GM23248 (cell line): ENCODE measurements around the gene SMOC2. TPM values are rescaled to one million over a fixed set of nuclear protein-coding genes. Genes with fewer than 3 reads are reported as not detected.
"Not testable (repeated sequence)": the region's sequence is repeated elsewhere in the genome, so short reads cannot be mapped to it uniquely, and the experiment has no call there.

Source experiments
- DNase-seq: peaks from one replicate; pipeline ENCODE4 v3.0.0-alpha.2; 2015
- H2AFZ ChIP-seq: fragments of 200-600 bp; sonication (generic); 2 replicates; pipeline ENCODE4 v1.6.1; 2016; ENCODE audit warnings: antibody characterized with exemption
- H3F3A ChIP-seq: fragments of 200-600 bp; sonication (generic); 2 replicates; pipeline ENCODE4 v1.6.1; 2016; ENCODE audit warnings: mild to moderate bottlenecking, antibody characterized with exemption, mixed run types; ENCODE audit not compliant: insufficient read depth
- H3K27ac ChIP-seq: fragments of 200-600 bp; sonication (generic); 2 replicates; pipeline ENCODE4 v1.5.1; 2016; ENCODE audit warnings: mild to moderate bottlenecking
- H3K27me3 ChIP-seq: fragments of 200-600 bp; sonication (generic); replicated peaks from 2 replicates; pipeline ENCODE4 v1.6.1; 2016; ENCODE audit warnings: mild to moderate bottlenecking; ENCODE audit not compliant: insufficient read depth
- H3K36me3 ChIP-seq: fragments of 200-600 bp; sonication (generic); 2 replicates; pipeline ENCODE4 v1.6.1; 2016; ENCODE audit warnings: low read depth, mild to moderate bottlenecking
- H3K4me1 ChIP-seq: fragments of 200-600 bp; sonication (generic); 2 replicates; pipeline ENCODE4 v1.6.1; 2016; ENCODE audit warnings: mild to moderate bottlenecking; ENCODE audit not compliant: insufficient read depth
- H3K4me2 ChIP-seq: fragments of 200-600 bp; sonication (generic); one replicate; pipeline ENCODE4 v1.6.1; 2016; ENCODE audit warnings: mild to moderate bottlenecking; ENCODE audit not compliant: unreplicated experiment
- H3K4me3 ChIP-seq: fragments of 200-600 bp; sonication (generic); 2 replicates; pipeline ENCODE4 v1.5.1; 2016; ENCODE audit warnings: mild to moderate bottlenecking
- H3K79me2 ChIP-seq: fragments of 200-600 bp; sonication (generic); 2 replicates; pipeline ENCODE4 v1.6.1; 2016; ENCODE audit warnings: mild to moderate bottlenecking; ENCODE audit not compliant: insufficient read depth
- H3K9ac ChIP-seq: fragments of 200-600 bp; sonication (generic); 2 replicates; pipeline ENCODE4 v1.6.1; 2016; ENCODE audit warnings: mild to moderate bottlenecking
- H3K9me2 ChIP-seq: fragments of 200-600 bp; sonication (generic); 2 replicates; pipeline ENCODE4 v1.6.1; 2016; ENCODE audit warnings: mixed run types, mild to moderate bottlenecking, moderate library complexity; ENCODE audit not compliant: insufficient read depth
- H3K9me3 ChIP-seq: fragments of 200-600 bp; sonication (generic); one replicate; pipeline ENCODE4 v1.6.1; 2017; ENCODE audit warnings: low read depth
- H4K20me1 ChIP-seq: fragments of 200-600 bp; sonication (generic); 2 replicates; pipeline ENCODE4 v1.6.0; 2016; ENCODE audit not compliant: insufficient read depth
- EZH2 ChIP-seq: fragments of 200-600 bp; sonication (generic); IDR thresholded peaks from 2 replicates; pipeline ENCODE4 v1.6.1; 2018; ENCODE audit warnings: antibody characterized with exemption, mild to moderate bottlenecking; ENCODE audit not compliant: insufficient read depth, poor library complexity, severe bottlenecking
- EZH2phosphoT487 ChIP-seq: fragments of 200-600 bp; sonication (generic); IDR thresholded peaks from 2 replicates; pipeline ENCODE4 v1.6.1; 2018; ENCODE audit warnings: antibody characterized with exemption, moderate library complexity, mild to moderate bottlenecking, low read depth; ENCODE audit not compliant: insufficient read depth
- WGBS, 2 experiments: methylation state at CpG; one replicate each; pipeline ENCODE4 v1.1.6; 2015 to 2017; ENCODE audit warnings: low lambda C conversion rate in 2 of 2, low coverage in 1 of 2; ENCODE audit errors: missing lambda C conversion rate in 2 of 2; 5-methylcytosine and 5-hydroxymethylcytosine counted together
- in situ Hi-C: fragments of 300-500 bp; cut with MboI; formaldehyde crosslinking; loops from 2 replicates; pipeline ENCODE4 v1.15.0; 2020
- polyA plus RNA-seq: library from polyadenylated mRNA; unstranded; fragments of >200 nt; fragmentation: Nextera tagmentation; extraction: Ambion mirVana; gene quantifications from 2 replicates; pipeline ENCODE4 v1.2.1, GENCODE V29; 2016
- total RNA-seq: library from RNA; depleted of rRNA; stranded (reverse); fragments of >200 nt; shearing (Covaris generic); gene quantifications from 2 replicates; pipeline ENCODE4 v1.2.3, GENCODE V29; 2014

The SMOC2 gene
- total and polyA plus RNA-seq, 2 experiments from 2014 or later = not detected

GRCh38 chr6:168691774-168692173 is 250.8 kb downstream of the SMOC2 start:
- Histone ChIP-seq H3K4me1 (no peaks in the 10 kb centered on the region), H3F3A (no peaks in the 10 kb centered on the region), H3K36me3 (no peaks in the 10 kb centered on the region), H4K20me1 (no peaks in the 10 kb centered on the region), H3K9ac (no peak overlapping the region), H3K27me3 (no peaks in the 10 kb centered on the region), H3K27ac (no peak overlapping the region), H3K4me3 (no peak overlapping the region), H3K9me3 (no peaks in the 10 kb centered on the region), H2AFZ (no peak overlapping the region), H3K9me2 (no peaks in the 10 kb centered on the region), H3K79me2 (no peaks in the 10 kb centered on the region), H3K4me2 (no peak overlapping the region)
- TF ChIP-seq EZH2phosphoT487 = no peak
- TF ChIP-seq EZH2 = no peak
- in situ Hi-C loops = no loop called here
- DNase-seq = no peak
- 58 to 62% methylated on average over 7 of the region's 7 CpGs for WGBS, 2 experiments

- Histone ChIP-seq H3K4me1 (no peaks in the 10 kb centered on the region), H3F3A (no peaks in the 10 kb centered on the region), H3K27me3 (no peaks in the 10 kb centered on the region), H3K36me3 (no peaks in the 10 kb centered on the region), H2AFZ (no peak overlapping the region), H3K4me3 (no peak overlapping the region), H3K9ac (no peak overlapping the region), H3K9me3 (no peaks in the 10 kb centered on the region), H3K4me2 (no peak overlapping the region), H4K20me1 (no peaks in the 10 kb centered on the region), H3K27ac (no peak overlapping the region), H3K9me2 (no peaks in the 10 kb centered on the region), H3K79me2 (no peaks in the 10 kb centered on the region)
- in situ Hi-C loops = no loop called here
- no peak for DNase-seq
- no peak for TF ChIP-seq EZH2phosphoT487
- no peak for TF ChIP-seq EZH2
- 61 to 65% methylated on average over 33 to 34 of the region's 34 CpGs for WGBS, 2 experiments
Observed at GRCh38 chr6:168692193-168692914, 251.4 kb downstream of the SMOC2 start.

GRCh38 chr6:168692915-168693257 is 251.9 kb downstream of the SMOC2 start:
- DNase-seq, H3K4me1 ChIP-seq, H3K4me3 ChIP-seq, H3K9me2 ChIP-seq, H3K9ac ChIP-seq, H4K20me1 ChIP-seq, in situ Hi-C loops, H3F3A ChIP-seq, H3K36me3 ChIP-seq, H3K27ac ChIP-seq, H2AFZ ChIP-seq, H3K79me2 ChIP-seq, H3K9me3 ChIP-seq, H3K4me2 ChIP-seq, H3K27me3 ChIP-seq: not testable (repeated sequence)
- WGBS, 2 experiments = 43 to 73% methylated on average over 4 to 6 of the region's 12 CpGs

- DNase-seq, H3K4me1 ChIP-seq, H3K79me2 ChIP-seq, in situ Hi-C loops, H3K9me2 ChIP-seq, H4K20me1 ChIP-seq, H3K27me3 ChIP-seq, H3F3A ChIP-seq, H3K4me3 ChIP-seq, H3K4me2 ChIP-seq, H3K27ac ChIP-seq, H3K36me3 ChIP-seq, H3K9me3 ChIP-seq, H3K9ac ChIP-seq, H2AFZ ChIP-seq: not testable (repeated sequence)
- WGBS, 2 experiments = 38 to 49% methylated on average over 3 to 7 of the region's 15 CpGs
Observed at GRCh38 chr6:168694797-168695196, 253.8 kb downstream of the SMOC2 start.

- no peaks in the 10 kb centered on the region for H3F3A ChIP-seq
- no peaks in the 10 kb centered on the region for H4K20me1 ChIP-seq
- 36 to 48% methylated on average over 4 of the region's 4 CpGs for WGBS, 2 experiments
- in situ Hi-C loops = no loop called here
- no peak overlapping the region for H3K9ac ChIP-seq
- H3K36me3 ChIP-seq = no peaks in the 10 kb centered on the region
- no peaks in the 10 kb centered on the region for H3K9me3 ChIP-seq
- H2AFZ ChIP-seq = no peak overlapping the region
- no peak overlapping the region for H3K4me2 ChIP-seq
- no peak overlapping the region for H3K4me3 ChIP-seq
- no peak overlapping the region for H3K27ac ChIP-seq
- H3K27me3 ChIP-seq = no peaks in the 10 kb centered on the region
- H3K79me2 ChIP-seq = no peaks in the 10 kb centered on the region
- TF ChIP-seq EZH2phosphoT487 = no peak
- TF ChIP-seq EZH2 = no peak
- H3K4me1 ChIP-seq = no peaks in the 10 kb centered on the region
- no peak for DNase-seq
- no peaks in the 10 kb centered on the region for H3K9me2 ChIP-seq
Observed at GRCh38 chr6:168695701-168696100, 254.7 kb downstream of the SMOC2 start.
